DMS153 (cell line): ENCODE results near the gene PDPN.

Experiments used
- DNase-seq: peaks from one replicate; lab custom pipeline; 2025; lab: John Stamatoyannopoulos, UW

Gene PDPN

GRCh38 chr1:13617773-13618172 is 34.1 kb downstream of the PDPN start:
- DNase-seq: no peak

GRCh38 chr1:13618483-13618882 is 34.9 kb downstream of the PDPN start:
- no peak for DNase-seq

DNA sequence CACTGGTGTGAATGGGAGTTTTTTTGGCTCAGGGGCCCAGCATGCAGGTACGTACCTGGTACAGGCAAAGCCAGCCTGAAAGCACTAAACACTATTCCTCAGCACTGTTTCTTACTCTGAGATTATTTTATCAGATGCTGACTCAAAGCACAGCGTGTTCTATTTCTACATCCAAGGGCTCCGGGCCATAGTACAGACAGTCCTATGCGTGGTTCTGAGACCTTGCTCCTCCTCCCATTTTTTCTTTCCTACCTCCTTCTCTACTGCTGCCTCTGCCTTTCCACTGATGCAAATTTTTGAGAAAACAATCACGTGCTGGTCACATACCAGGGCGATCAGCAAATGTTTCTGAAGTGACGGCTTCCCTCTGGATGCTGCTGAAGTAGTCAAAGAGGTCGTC is 36.3 kb downstream of the PDPN start:
- no peak for DNase-seq

GRCh38 chr1:13620825-13621224 is 37.2 kb downstream of the PDPN start:
- DNase-seq: no peak

- DNase-seq: no peak
Measured at GRCh38 chr1:13622446-13622845, 38.8 kb downstream of the PDPN start.

DNA sequence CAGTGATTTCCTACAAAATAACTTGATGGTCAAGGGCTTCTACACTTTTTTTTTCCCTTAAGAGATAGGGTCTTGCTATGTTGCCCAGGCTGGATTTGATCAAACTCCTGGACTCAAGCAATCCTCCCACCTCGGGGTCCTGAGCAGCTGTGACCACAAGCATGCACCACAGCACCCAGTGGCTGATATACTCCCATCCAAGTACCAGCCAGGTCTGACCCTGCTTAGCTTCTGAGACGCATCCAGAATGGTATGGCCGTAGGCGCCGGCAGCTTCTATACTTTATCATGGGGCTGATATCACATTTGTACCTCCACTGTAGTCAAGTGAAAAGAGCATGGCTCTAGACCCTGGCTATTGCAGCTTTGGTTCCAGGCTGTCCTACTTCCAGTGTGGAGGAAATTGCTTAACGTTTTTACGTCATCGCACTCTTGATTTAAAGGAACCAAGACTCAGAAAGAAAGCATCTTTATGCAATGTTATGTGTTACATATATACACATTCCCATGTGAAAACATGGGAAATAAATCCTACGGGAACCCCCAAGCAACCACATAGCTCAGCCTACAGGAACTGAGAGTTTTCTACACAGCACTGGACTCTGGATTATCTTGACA is 39.5 kb downstream of the PDPN start:
- DNase-seq: no peak

- no peak for DNase-seq
Measured at GRCh38 chr1:13624526-13624925, 40.9 kb downstream of the PDPN start.

- DNase-seq: no peak
Measured at GRCh38 chr1:13627127-13627526, 43.5 kb downstream of the PDPN start.

DNA sequence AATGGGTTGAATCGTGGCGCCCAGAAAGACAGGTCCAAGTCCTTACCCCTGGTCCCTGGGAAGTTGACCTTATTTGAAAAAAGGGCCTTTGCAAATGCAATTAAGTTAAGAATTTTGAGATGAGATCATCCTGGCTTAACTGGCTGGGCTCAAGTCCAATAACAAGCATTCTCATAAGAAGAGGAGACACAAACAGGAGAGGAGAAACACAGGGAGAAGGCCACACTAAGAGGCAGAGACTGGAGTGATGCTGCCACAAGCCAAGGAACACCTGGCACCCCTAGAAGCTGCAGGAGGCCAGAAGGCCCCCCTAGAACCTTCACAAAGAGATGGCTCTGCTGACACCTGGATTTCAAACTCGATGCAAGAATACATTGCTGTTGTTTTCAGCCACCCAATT is 44.6 kb downstream of the PDPN start:
- no peak for DNase-seq

DNA sequence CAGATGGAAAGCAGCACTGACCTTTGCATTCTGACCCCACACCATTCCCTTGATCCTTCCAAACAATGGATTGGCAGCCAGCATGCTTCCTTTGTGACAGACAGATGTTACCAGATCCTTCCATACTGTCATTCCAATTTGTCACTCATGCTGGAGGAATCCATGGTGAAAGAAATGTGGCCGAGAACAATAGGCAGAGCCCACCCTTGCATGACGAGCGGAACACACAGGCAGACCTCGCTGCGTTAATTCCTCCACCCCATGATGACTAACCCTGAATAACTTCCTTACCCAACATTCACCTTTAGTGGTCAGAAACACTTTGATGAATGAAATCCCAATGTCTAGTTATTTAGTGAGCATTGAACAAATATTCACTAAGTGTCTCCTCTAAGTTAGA is 45.1 kb downstream of the PDPN start:
- no peak for DNase-seq

DNA sequence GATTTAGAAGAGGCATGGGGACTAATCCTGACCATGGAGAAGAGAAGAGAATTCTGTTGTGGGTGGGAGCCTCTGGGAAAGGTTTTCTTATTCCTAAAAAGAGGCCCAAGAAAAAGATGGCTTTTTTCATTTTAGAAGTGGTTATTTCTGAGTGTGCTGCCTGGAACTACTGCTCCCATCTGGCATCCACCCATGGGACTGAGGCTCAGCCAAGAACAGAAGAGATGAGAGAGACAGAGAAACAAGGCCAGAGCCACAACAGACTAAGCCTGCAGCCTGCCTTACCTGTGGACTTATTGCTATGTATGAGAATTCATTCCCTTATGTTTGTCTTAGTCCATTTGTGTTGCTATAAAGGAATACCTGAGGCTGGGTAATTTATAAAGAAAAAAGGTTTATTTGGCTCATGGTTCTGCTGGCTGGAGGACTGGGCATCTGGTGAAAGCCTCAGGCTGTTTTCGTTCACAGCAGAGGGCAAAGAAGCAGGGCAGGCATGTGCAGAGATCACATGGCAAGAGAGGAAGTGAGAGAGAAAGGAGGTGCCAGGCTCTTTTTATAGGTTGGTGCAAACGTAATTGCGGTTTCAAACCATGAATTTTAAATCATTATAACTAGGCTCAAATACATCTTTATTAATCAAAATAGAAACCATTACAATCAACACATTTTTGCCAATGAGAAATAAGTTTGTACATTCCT is 58.8 kb downstream of the PDPN start:
- no peak for DNase-seq

DNA sequence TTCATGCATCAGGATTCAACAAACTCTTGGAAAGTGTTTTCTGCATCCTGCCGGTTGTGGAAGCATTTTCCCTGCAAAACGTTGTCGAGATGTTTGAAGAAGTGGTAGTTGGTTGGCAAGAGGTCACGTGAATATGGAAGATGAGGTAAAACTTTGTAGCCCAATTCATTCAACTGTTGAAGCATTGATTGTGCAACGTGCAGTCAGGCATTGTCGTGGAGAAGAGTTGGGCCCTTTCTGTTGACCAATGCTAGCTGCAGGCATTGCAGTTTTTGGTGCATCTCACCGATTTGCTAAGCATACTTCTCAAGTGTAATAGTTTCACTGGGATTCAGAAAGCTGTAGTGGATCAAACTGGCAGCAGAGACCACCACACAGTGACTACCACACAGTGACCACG is 59.4 kb downstream of the PDPN start:
- DNase-seq: no peak

DNA sequence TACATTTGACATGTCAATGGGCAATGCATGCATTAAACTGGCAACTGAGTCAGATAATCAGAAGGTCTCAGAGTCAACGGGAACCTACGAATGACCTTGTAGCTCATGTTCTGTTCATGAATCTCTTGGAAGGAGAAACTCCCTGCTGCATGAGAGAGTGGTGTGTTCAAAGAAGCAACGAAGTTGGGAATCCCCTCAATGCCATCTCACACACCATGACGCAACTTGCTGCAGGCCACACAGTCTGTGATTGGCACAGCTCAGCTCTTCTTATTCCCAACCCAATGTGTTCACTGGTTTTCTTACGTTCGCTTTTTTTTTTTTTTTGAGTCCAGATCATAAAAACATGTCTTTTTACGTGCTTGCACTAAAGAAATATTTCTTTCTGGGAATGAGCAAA is 62.9 kb downstream of the PDPN start:
- no peak for DNase-seq

DNA sequence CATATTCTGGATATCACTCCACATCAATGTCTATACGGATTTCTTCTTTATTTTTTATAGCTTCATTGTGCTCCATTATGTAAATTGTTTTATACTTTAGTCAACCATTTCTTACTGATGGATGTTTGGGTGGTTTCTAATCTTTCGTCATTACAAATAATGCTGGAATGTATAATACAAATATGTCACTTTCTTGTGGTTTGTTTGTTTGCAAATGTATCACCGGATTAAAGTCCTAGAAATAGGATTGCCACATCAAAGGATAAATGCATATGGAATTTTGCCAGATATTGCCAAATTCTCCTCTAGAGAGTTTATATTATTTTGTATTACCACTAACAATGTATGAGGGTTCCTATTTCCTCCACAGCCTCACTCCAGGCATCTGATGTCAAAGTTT is 67.6 kb downstream of the PDPN start:
- no peak for DNase-seq

- DNase-seq: no peak
Measured at GRCh38 chr1:13652238-13652637, 68.6 kb downstream of the PDPN start.

GRCh38 chr1:13661539-13661938 is 77.9 kb downstream of the PDPN start:
- DNase-seq: no peak

GRCh38 chr1:13662493-13662892 is 78.9 kb downstream of the PDPN start:
- DNase-seq: no peak

DNA sequence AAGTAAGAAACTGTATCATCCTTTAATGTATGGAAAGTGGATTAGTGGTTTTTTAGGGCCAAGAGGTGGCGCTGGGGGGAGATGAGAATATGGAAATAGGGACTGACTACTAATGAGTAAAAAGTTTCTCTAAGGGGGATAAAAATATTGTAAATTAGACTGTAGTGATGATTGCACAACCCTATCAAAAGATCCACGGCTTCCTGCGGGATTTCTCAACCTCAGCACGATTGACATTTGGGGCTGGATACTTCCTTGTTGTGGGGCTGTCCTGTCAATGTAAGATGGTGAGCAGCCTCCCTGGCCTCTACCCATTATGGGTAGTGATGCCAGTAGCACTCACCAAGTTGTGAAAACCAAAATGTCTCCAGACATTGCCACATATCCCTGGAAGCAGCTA is 80.3 kb downstream of the PDPN start:
- DNase-seq: no peak

- DNase-seq: no peak
Measured at GRCh38 chr1:13664451-13664850, 80.8 kb downstream of the PDPN start.

GRCh38 chr1:13666317-13666716 is 82.7 kb downstream of the PDPN start:
- no peak for DNase-seq
